Activated CD4-positive, alpha-beta T cell treated with anti-CD3 and anti-CD28 coated beads, Interleukin-2, amount 50 U/mL, for 24 hours (primary cell): ENCODE measurements around the gene DZIP1L.
"Not testable (repeated sequence)": the region's sequence is repeated elsewhere in the genome, so short reads cannot be mapped to it uniquely, and the experiment has no call there.

Experiments used
- DNase-seq, 2 donors: peaks; one replicate each; pipeline ENCODE4 v3.0.0-alpha.2; 2020; ENCODE audit warnings: low read depth in 1 of 2, low spot score in 1 of 2

Gene DZIP1L

GRCh38 chr3:138114988-138115971 lies at the start of gene DZIP1L:
Gene DZIP1L, minus strand, starts transcription at chr3:138115608. Its CDS starts 11,637 bp downstream, at chr3:138103971.
- no peak for DNase-seq

GRCh38 chr3:138165061-138165460 lies 49.7 kb upstream of the DZIP1L start:
- no peak for DNase-seq

- DNase-seq: no peak
These were observed 42.3 kb upstream of the DZIP1L start for GRCh38 chr3:138157743-138158142.

- DNase-seq: no peak
These were observed 39.1 kb upstream of the DZIP1L start for GRCh38 chr3:138154534-138154933.

- no peak for DNase-seq
These were observed 33.1 kb upstream of the DZIP1L start for GRCh38 chr3:138148503-138148902.

GRCh38 chr3:138142181-138142580 lies 26.8 kb upstream of the DZIP1L start:
- DNase-seq: not testable (repeated sequence)

- no peak for DNase-seq
These were observed 25.5 kb upstream of the DZIP1L start for GRCh38 chr3:138140940-138141339.

GRCh38 chr3:138139691-138140090 lies 24.3 kb upstream of the DZIP1L start:
- no peak for DNase-seq

- DNase-seq: no peak
These were observed 22.5 kb upstream of the DZIP1L start for GRCh38 chr3:138137861-138138260.

- DNase-seq: no peak
These were observed 20.8 kb upstream of the DZIP1L start for GRCh38 chr3:138136201-138136600.

GRCh38 chr3:138135833-138136194 lies 20.4 kb upstream of the DZIP1L start:
- no peak for DNase-seq

GRCh38 chr3:138135146-138135832 lies 19.9 kb upstream of the DZIP1L start:
- no peak for DNase-seq

GRCh38 chr3:138132239-138132638 lies 16.8 kb upstream of the DZIP1L start, which contains the start of gene A4GNT:
Gene A4GNT, minus strand, starts transcription at chr3:138132390. Its CDS starts 1,134 bp downstream, at chr3:138131256.
- DNase-seq: no peak

GRCh38 chr3:138127636-138128365 lies 12.4 kb upstream of the DZIP1L start:
- DNase-seq: no peak

- DNase-seq: no peak
These were observed 10.3 kb upstream of the DZIP1L start for GRCh38 chr3:138125548-138126221.

- no peak for DNase-seq
These were observed 9.4 kb upstream of the DZIP1L start for GRCh38 chr3:138124706-138125355.

- no peak for DNase-seq
These were observed 8.8 kb upstream of the DZIP1L start for GRCh38 chr3:138124188-138124587.

- DNase-seq: no peak
These were observed 4.0 kb upstream of the DZIP1L start for GRCh38 chr3:138119423-138119766.

GRCh38 chr3:138118612-138119422 lies 3.4 kb upstream of the DZIP1L start:
- peak in 1 of 2 donors; percentile 30 for DNase-seq
